ENCODE measurements around the gene PITPNM1.

Gene PITPNM1

GRCh38 chr11:67525275-67525976 is 20.3 kb upstream of the PITPNM1 start:
- DNase-seq (ENCODE audit: low spot score) = no peak
- no peak overlapping the region for H3K27ac ChIP-seq
- no peak for TF ChIP-seq CTCF (conservative IDR thresholded peaks at IDR 0.05; ENCODE audit: low read depth)
- ChIA-PET CTCF (interaction anchor here (0.6 kb wide), 1 partner anchor 1373 kb away, joined by 3 read pairs; no protein-coding TSS in a partner anchor), POLR2A (ENCODE audit: low non-redundant PET) (no interaction called here)

- no peak overlapping the region for H3K27ac ChIP-seq
- ChIA-PET CTCF (no interaction called here), POLR2A (ENCODE audit: low non-redundant PET) (no interaction called here)
- TF ChIP-seq CTCF (conservative IDR thresholded peaks at IDR 0.05; ENCODE audit: low read depth) = no peak
- DNase-seq (ENCODE audit: low spot score) = no peak
These were observed 19.3 kb upstream of the PITPNM1 start for GRCh38 chr11:67524480-67524808.

GRCh38 chr11:67523556-67524479 is 18.7 kb upstream of the PITPNM1 start:
- H3K27ac ChIP-seq = no peak overlapping the region
- CTCF ChIA-PET = no interaction called here
- POLR2A ChIA-PET (ENCODE audit: low non-redundant PET) = no interaction called here
- no peak for DNase-seq (ENCODE audit: low spot score)
- TF ChIP-seq CTCF (conservative IDR thresholded peaks at IDR 0.05; ENCODE audit: low read depth) = no peak

- H3K27ac ChIP-seq = no peak within 1 kb of the TSS
- no peak for DNase-seq (ENCODE audit: low spot score)
- ChIA-PET CTCF (interaction anchor here (0.6 kb wide), 1 partner anchor 133 kb away, joined by 4 read pairs; no protein-coding TSS in a partner anchor), POLR2A (ENCODE audit: low non-redundant PET) (no interaction called here)
- no peak for TF ChIP-seq CTCF (conservative IDR thresholded peaks at IDR 0.05; ENCODE audit: low read depth)
These were observed 17.8 kb upstream of the PITPNM1 start, which contains the start of gene CABP2 for GRCh38 chr11:67522844-67523555. CABP2 (minus strand) TSS chr11:67523446; CDS start chr11:67523326, 120 bp downstream.

- DNase-seq (ENCODE audit: low spot score) = no peak
- H3K27ac ChIP-seq = no peak overlapping the region
- ChIA-PET CTCF (interaction anchor here (0.6 kb wide), 1 partner anchor 134 kb away, joined by 4 read pairs; no protein-coding TSS in a partner anchor), POLR2A (ENCODE audit: low non-redundant PET) (no interaction called here)
- TF ChIP-seq CTCF (conservative IDR thresholded peaks at IDR 0.05; ENCODE audit: low read depth) = no peak
These were observed 17.2 kb upstream of the PITPNM1 start for GRCh38 chr11:67522338-67522737.

- ChIA-PET POLR2A (ENCODE audit: low non-redundant PET) (no interaction called here), CTCF (interaction anchor here (0.6 kb wide), 1 partner anchor 134 kb away, joined by 4 read pairs; no protein-coding TSS in a partner anchor)
- no peak for DNase-seq (ENCODE audit: low spot score)
- TF ChIP-seq CTCF (conservative IDR thresholded peaks at IDR 0.05; ENCODE audit: low read depth) = no peak
- no peak overlapping the region for H3K27ac ChIP-seq
These were observed 16.8 kb upstream of the PITPNM1 start for GRCh38 chr11:67521924-67522323.

All from RWPE1 (cell line).